ENCODE data around the gene COPG2. TPM values are rescaled to one million over a fixed set of nuclear protein-coding genes. Genes with fewer than 3 reads are reported as not detected.

Gene COPG2
- polyA plus RNA-seq, 1 of the 3 experiments (the other 2 are of a cell fraction): 44.3 TPM

GRCh38 chr7:130473289-130473688 is 195.3 kb downstream of the COPG2 start:
- H3K4me2 ChIP-seq: no peak overlapping the region
- H3F3A ChIP-seq (replicated peaks; ENCODE audit: insufficient read depth): no peaks in the 10 kb centered on the region
- no peaks in the 10 kb centered on the region for H3K27me3 ChIP-seq (ENCODE audit: insufficient read depth)
- H2AFZ ChIP-seq (ENCODE audit: low read depth): no peak overlapping the region
- ChIA-PET CTCF (no interaction called here), POLR2A (no interaction called here)
- H3K4me1 ChIP-seq (ENCODE audit: control insufficient read depth in 1 of 2, insufficient read depth in 2 of 2, low read depth in 1 of 2, low read length in 1 of 2): no peaks in the 10 kb centered on the region; a peak in 1 of 4 replicates
- no peaks in the 10 kb centered on the region for H4K20me1 ChIP-seq (ENCODE audit: insufficient read depth)
- H3K4me3 ChIP-seq (ENCODE audit: low read depth in 2 of 2, low read length in 1 of 2): no peak overlapping the region
- no peak overlapping the region for H3K27ac ChIP-seq (ENCODE audit: low read depth in 2 of 2, low read length in 1 of 2)
- H3K79me2 ChIP-seq (ENCODE audit: insufficient read depth): no peaks in the 10 kb centered on the region
- no peak for DNase-seq
- H3K36me3 ChIP-seq (replicated peaks in 1 of 2; ENCODE audit: control insufficient read depth in 1 of 2, insufficient read depth in 2 of 2, low read length in 1 of 2): no peaks in the 10 kb centered on the region
- H3K9ac ChIP-seq: no peak overlapping the region
- no peaks in the 10 kb centered on the region for H3K9me2 ChIP-seq
- H3K9me3 ChIP-seq: 0 out of 2 replicates have a peak, but pooled peaks cover 3% of the 10 kb centered on the region
- no peak for TF ChIP-seq FOXJ3 (CRISPR knock-in tag; IDR thresholded peaks at IDR 0.05)

- Histone ChIP-seq H3K4me3 (ENCODE audit: low read depth in 2 of 2, low read length in 1 of 2) (no peak overlapping the region), H3K9ac (no peak overlapping the region), H2AFZ (ENCODE audit: low read depth) (no peak overlapping the region), H4K20me1 (ENCODE audit: insufficient read depth) (no peaks in the 10 kb centered on the region), H3K27ac (ENCODE audit: low read depth in 2 of 2, low read length in 1 of 2) (no peak overlapping the region), H3K4me1 (ENCODE audit: control insufficient read depth in 1 of 2, insufficient read depth in 2 of 2, low read depth in 1 of 2, low read length in 1 of 2) (no peaks in the 10 kb centered on the region; a peak in 1 of 4 replicates), H3K27me3 (ENCODE audit: insufficient read depth) (no peaks in the 10 kb centered on the region), H3K79me2 (ENCODE audit: insufficient read depth) (no peaks in the 10 kb centered on the region), H3K9me2 (no peaks in the 10 kb centered on the region), H3K36me3 (replicated peaks in 1 of 2; ENCODE audit: control insufficient read depth in 1 of 2, insufficient read depth in 2 of 2, low read length in 1 of 2) (no peaks in the 10 kb centered on the region), H3F3A (replicated peaks; ENCODE audit: insufficient read depth) (no peaks in the 10 kb centered on the region), H3K9me3 (no peaks in the 10 kb centered on the region), H3K4me2 (no peak overlapping the region)
- TF ChIP-seq CTCF (IDR thresholded peaks at IDR 0.05) (no peak), TCF12 (IDR thresholded peaks at IDR 0.05) (no peak), FOXM1 (IDR thresholded peaks at IDR 0.05; ENCODE audit: low read depth) (no peak), CHD2 (IDR thresholded peaks at IDR 0.05; ENCODE audit: low read length, partially characterized antibody) (no peak), PBX3 (IDR thresholded peaks at IDR 0.05) (no peak), YY1 (IDR thresholded peaks at IDR 0.05; ENCODE audit: low read depth) (no peak), GATA2 (CRISPR knock-in tag; IDR thresholded peaks at IDR 0.05) (no peak), MAX (IDR thresholded peaks at IDR 0.05; ENCODE audit: low read depth) (no peak), MEF2A (IDR thresholded peaks at IDR 0.05; ENCODE audit: borderline replicate concordance, low read depth) (no peak), FOSL2 (IDR thresholded peaks at IDR 0.05; ENCODE audit: borderline replicate concordance, low read depth) (no peak)
- CTCF ChIA-PET: interaction anchor here (0.9 to 1.4 kb wide), 2 partner anchors 17 to 38 kb away, joined by 3 to 4 read pairs; no protein-coding TSS in a partner anchor
- POLR2A ChIA-PET: no interaction called here
- DNase-seq: no peak
- 32% methylated on average over 2 of the region's 2 CpGs for WGBS (ENCODE audit: low lambda C conversion rate)
Measured at GRCh38 chr7:130471974-130472373, 196.6 kb downstream of the COPG2 start.

All from SK-N-SH (cell line).